Amniotic stem cell (primary cell): ENCODE measurements around the gene CTNNA3.

Experiments used
- DNase-seq: peaks from one replicate; lab custom pipeline; 2025; lab: John Stamatoyannopoulos, UW

CTNNA3 gene

DNA sequence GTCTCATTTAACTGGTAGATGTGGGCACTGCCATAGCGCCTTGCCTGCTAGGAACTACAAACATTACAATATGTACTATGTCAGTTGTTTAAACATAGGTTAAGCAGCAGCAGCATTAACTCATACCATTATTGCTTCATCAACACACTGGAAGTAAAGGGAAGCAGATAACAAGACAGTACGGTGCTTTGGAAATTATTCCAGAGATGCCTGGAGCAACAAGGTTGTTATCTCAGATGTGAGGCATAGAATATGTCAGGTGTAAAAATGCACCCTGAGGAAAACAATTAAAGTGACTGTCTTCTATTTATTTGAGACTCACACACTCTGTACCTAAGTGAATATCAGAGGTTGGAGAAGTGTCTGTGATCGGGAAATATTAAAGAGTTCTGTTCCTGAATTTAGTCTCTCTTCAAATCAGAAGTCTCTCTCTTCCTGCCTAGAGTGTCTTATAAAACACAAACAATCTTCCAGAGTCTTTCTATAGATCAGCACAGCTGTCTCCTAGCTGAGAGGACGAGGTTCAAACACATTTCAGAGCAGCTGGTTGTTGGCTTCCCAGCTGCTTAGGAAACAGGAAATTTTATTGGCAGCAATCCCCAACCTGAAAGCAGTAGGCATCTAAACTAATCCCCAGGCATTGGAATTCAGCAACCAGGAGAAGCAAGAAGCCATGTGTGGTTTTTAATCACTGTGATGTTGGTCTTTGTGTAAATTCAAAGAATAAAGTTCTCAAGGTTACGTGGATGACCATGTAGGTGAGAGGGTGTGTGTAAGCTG, 1764.5 kb downstream of the CTNNA3 start:
- no peak for DNase-seq

DNA sequence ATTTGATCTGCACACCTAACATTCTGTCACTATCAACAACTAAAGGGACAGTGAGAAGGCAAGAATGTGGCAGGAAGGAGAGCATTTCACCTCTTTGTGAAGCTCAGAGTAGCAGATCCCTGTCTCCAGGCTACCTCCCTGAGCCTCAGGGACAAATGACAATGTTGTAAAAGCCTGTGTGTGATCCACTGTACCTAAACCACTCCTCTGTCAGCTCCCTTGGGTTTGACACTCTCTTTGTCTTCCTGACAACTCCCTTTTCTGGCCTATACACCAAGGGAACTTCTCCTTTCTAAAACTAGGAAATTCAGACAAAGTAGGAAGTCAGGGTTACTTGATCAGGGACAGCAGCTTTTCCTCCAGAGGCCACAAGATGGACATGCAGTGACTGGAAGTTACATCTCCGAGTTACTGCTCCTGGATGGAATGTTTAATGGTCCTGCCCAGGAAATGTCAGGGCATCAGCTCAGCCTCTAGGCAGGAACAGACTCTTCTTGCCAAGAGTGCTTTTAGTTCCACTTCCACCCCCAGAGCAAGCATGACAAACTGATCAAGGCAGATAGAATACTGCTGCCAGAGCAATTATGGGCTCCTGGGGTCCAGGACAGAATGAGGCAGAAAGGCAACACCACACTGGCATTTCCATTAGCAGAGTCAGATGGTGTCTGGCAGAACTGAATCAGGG, 1784.7 kb downstream of the CTNNA3 start:
- no peak for DNase-seq

DNA sequence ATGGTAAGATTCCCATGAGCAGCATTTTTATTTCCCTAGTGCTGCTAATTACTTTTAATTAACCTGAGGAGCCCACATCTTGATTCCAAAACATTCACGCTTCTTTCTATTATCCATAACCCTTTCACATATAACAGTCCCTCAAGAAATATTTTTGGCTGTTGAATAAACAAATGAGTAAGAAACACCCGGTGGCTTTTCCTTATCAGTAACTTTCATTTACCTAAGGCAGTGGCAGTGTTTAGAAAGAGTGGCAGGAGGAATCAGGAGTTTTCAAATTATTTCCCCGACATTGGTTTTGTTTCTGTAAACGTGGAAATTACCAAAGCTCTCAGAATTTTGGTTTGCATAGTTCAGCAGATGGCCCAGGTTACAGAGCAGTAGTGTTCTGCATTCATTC, 1785.8 kb downstream of the CTNNA3 start:
- DNase-seq, result no peak

DNA sequence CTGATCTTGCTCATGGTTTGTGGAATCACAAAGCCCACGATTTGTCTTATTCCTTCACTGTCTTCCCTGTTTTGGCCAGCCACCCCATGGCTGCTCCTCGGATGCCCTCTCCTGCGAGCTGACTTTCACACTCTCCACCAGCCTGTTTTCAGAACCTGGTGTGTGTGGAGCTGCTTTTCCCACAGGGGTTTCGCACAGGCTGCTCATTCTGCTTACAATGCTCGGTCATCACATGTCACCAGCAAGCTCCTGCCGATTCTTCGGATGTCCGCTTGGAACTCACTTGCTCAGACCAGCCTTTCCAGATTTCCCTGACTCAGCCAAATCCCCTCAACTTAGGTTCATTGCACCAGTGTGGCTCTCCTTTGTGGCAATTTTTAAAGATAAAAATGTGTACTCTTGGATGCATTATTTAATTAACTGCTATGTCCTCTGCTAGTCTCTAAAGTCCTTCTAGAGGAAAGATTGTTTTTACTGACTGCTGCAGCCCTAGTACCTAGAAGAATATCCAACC, 1788.7 kb downstream of the CTNNA3 start:
- DNase-seq, result no peak

DNA sequence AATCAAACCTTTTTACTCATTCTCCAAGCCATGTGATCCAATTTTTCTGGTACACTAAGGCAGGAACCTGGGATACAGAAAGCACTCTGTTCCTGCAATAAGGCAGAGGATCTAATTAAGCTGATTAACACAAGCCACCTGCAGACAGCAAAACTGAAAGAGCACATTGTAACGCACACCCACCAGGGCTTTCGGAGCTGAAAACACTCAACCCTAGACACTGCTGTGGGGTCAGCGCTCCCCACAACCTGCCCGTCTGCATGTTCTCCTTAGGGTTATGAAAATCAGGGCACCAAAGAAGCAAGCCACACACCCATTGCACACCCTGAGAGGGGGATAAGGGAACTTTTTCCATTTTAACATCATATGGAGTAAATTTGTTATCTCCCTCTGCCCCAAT, 1792.4 kb downstream of the CTNNA3 start:
- no peak for DNase-seq

DNA sequence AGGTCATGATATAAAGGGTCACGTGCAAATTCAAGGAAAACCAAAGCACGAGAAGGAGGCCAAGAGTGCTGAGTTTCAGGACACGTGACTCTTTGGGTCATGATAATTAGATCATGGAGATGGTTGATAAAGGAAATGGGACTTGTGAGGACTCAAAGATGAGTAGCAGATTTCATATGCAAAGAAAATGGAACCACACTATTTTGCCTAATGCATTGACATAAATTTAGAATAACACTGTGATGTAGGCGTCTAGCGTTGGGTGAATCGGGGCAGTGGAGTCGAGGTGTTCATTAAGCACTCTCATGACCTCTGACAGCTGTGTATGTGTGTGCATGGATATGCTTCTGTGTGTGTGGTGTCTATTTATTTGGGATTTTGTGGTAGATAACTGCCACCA, 1795.7 kb downstream of the CTNNA3 start:
- DNase-seq, result no peak

DNA sequence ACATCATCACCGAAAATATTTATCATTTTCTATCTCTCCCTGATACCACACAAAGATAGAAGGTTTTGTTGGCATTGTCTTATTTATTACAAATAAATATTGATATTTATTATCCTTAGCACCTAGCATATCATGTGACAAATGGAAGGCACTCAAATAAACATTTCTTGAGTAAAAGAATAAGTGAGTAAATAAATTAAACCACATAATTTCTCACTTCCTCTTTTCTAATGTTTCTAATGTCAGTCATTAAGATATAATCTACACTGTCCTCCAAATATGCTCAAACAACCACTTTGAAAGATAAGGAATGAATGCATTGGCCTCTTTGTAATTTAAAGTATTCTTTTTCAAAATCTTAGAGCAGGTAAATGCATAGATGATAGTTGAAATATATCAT, 1797.9 kb downstream of the CTNNA3 start:
- DNase-seq, result no peak

DNA sequence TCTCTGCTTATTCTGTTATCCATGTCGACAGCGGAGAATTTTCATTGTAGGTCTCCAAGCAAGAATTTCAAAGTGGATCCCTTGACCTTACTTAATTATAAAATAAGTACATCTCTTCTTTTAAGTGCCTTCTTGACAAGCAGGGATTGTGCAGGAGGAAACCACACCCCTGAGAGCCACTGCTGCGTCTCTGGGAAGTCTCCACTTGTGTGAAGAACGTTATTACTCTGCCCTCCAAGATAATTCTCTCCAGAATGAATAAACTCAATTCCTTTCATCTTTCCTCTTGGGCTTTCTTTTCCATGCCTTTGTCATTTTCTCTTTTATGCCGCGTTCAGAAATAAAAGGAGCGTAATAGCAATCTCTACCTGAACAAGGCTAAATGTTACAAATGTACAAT, 1801.0 kb downstream of the CTNNA3 start:
- DNase-seq, result no peak

DNA sequence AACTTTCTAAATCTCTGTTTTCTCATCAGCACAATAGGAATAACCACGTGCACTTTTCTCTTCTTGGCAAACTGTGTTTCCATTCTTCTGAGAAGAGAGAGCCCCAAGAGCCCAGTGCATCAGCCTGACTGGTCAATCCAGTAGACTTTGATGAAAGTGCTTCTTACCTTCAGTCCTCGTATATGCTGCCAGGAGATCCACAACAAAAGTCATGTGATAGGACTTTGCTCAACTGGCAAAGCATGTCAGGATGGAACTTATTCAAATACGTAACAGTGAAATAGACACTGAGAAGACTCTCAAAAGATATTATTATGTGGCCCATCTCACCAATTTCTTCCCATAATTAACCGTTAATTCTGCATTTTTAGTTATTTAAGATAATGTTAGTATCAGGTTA, 1801.6 kb downstream of the CTNNA3 start:
- no peak for DNase-seq

DNA sequence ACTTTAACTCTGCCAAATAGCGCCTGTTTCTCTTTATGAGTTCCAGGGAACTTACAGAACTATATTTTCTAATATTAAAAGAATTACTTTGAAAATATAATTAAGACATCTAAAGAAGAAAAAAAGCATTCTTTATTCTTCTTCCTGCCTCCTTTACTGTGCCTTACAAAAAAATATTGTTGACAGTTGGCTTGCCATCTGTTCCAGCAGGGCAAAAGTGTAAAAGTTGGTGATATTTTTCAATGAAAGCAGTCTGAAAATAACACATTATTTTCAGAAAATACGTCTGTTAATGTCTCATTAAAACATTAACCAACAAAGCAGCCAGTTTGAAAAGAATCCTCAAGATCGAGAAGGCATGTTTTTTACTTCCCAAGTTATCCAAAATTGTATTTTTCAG, 1802.3 kb downstream of the CTNNA3 start:
- no peak for DNase-seq

DNA sequence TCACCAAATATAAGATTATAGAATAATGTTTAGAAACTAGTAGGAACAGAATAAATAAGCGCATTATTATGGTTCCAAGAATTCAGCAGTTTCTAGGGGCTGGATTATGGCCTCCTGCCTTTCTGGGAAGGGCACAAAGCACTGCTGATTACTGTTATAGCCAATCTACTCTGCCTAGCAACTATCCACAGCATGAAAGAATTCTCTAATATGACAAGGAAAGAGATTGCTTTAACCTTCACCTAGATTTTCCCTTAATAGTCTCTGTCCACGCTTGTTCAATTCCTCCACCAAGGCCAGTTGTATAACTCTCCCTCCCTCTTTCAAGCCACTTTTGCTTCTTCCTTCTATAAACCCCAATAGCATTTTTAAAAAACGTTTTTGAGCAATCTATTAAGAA, 1803.7 kb downstream of the CTNNA3 start:
- no peak for DNase-seq

DNA sequence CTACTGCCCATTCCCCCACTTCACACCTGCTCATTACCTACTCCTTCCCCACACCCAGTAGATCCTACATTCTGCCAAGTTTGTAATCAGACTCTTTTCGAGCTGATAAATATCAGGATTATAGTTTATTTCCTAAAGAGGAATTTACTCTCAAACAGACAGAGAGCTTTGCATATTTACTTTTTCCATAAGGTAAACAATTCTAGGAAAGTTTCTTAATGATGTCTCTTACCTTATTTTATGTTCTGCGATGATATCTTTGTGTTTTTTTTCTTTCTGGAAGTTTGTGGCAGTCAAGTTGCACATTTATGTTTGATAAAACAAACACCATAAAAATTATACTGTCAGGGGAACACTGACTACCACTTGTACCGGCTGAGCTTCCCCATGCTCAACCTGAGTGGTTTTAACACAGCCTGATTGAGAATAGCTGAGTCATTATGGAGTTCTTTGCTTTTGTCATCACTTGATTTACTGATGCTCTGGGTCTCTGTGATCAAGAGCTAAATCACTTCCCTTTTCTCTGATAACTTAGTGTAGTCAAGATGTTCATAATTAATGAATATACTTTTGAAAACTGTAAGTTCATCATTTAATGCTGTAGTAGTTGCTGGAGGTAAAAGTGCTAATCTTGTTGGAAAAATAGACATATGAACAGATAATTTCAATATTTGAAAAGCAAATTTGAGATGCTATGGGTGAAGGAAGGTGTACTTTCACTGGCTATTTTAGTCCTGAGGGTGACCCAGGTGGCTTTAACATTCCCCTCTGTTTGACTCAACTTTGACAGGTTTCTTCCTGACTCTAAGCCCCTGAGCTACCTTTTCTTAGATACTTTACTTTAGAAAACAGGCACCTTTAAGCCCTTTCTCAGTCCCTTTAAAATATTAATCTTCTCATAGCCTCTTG, 1804.7 kb downstream of the CTNNA3 start:
- DNase-seq, result no peak

DNA sequence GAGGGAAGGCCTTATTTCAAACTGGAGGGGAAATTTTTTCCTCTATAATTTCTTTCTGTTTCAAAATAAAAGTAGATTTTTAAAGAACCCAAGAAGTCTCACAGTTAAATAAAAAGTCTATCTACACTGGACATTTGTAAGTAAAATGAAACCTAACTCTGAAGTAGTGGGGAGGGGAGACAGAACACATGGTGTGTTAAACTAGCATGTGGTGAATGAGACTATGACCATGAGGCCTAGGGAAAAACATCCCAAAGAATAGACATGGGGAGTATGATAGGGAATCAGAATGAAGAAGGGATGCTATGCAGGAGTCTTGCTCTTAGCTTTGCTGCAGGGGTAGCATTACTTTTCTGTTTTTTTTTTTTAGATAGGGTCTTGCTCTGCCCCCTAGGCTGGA, 1831.5 kb downstream of the CTNNA3 start:
- DNase-seq, result no peak

DNA sequence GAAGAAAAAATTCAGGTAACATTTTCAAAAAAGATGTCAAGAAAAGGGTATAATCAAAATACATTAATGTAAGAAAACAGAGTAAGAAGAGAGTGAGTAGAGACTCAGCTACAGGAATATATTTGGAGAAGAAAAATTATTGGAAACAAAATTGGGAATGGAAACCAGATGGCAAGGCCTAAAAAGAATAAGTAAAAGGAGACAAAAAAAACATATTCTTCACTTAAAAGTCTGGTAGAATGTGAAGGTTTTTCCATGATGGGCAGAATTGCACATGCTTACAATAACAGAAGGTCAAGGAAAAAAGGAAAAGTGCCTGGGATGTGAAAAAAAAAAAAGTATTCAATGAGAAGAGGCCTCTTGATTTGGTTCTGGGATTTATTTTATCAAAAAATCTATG, 1832.0 kb downstream of the CTNNA3 start:
- no peak for DNase-seq
